Ureter (tissue), 1 donor: ENCODE data around the gene TPK1. TPM values are rescaled to one million over a fixed set of nuclear protein-coding genes. Genes with fewer than 3 reads are reported as not detected.
"Not testable (repeated sequence)": the region's sequence is repeated elsewhere in the genome, so short reads cannot be mapped to it uniquely, and the experiment has no call there.

Experiments used
- DNase-seq: peaks from one replicate; pipeline ENCODE4 v3.0.0-alpha.2; 2020; ENCODE audit warnings: low spot score
- total RNA-seq: library from RNA; stranded (reverse); gene quantifications from one replicate; pipeline ENCODE4 v1.2.4, GENCODE V29; 2023
- donor health status: DM: yes; HTN: yes; CAD: no.

Gene TPK1
- total RNA-seq, 1 donor from 2014 or later: 12.7 TPM

DNA sequence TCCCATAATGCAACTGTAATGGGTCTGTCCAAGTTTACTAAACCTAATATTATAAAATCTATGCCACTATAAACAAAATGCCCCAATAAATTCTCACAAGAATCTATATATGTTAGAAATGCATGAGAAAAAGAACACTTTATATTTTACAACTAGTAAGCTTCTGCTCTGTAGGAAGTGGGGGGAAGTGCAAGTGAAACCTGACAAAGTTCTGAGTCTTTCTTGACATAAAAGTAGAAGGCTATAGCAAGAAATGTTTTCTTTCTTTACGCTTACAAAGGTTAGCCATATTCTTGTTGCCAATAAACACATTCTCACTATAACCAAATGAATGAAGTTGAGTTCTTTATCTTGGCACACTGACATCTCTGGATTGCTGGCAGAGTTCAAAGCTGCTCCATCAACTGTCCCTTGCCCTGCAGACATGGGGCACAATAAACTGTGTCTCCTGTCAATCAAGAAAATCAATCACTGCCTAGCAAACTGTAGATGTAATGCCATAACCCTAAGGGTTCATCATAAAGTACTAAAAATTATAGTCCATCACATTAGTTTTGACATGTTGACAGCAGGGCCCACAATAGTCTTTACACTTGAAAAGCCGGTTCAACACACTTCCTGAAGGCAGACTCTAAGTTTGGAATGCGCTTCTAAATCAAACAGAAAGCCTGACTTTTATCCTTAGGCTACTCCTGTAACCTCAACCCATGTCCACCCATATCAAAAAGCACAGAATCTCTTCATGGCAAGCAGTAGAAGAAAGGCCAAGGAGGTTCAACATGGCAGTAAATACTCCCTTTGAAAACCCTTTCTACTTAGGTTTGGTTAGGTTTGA, 58.6 kb downstream of the TPK1 start:
- no peak for DNase-seq

DNA sequence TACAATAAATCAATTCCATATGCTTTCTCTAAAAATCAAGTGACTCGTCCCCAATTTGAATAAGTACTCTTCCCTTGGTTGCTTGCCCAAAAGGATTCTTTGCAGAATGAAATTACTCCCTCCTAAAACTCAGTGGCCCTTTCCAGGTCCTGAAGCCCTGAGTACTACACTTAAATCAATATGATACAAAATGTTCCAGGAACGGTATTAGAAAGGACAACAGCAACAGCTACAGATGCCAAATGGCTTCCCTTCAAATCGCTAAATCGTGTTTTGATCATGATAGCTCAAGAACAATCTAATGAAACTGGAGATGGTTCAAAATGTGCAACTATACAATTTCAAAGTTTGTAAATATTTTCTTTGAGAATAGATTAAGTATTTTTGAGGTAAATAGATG, 59.4 kb downstream of the TPK1 start:
- DNase-seq: no peak

DNA sequence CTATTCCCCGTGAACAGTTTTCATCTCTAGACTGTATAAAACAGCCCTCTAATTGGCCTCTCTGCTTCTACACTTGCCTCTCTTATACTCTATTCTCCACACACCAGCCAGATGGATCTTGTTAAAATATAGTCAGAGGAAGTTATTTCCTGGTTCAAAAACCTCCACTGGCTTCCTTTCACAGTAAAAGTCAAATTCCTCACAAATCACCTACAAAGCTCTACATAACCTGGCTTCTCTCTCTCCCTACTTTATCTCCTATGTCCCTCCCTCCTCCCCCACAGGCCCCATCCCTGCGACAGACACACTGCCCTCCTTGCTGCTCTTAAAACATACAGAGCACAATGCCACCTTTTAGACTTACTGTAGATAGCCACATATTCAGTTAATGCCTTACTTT, 60.1 kb downstream of the TPK1 start:
- DNase-seq: no peak

DNA sequence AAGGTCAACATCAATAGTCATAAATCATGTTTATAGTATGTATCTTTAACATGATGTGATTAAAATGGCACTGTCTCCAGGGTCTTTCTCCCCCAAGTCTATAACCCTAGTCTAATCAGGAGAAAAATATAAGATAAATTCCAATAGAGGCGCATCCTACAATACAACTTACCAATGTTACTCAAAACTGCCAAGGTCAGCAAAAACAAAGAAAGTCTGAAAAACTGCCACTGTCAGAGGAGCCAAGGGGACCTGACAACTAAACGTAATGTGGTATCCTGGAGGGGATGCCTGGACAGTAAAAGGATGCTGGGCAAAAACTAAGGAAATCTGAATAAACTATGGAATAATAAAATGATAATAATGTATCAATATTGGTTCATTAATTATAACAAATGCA, 63.9 kb downstream of the TPK1 start:
- no peak for DNase-seq

DNA sequence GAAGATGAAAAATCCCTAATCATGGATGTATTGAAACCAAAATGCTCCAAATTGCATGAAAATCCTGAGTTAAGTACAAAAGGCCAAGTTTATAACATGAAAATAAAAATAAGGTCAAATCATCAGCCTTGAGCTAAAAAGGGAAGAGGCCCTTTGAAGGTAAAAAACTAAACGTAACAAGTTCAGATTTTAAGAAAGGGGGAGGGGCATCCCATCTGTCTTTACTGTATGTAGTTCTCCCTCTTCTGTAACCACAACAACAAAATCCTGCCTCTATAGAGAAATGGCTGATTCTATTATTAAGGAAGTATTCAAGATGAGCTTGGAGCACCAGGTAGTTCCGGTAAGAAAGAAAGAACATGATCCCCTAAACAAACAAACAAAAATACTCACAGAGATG, 64.7 kb downstream of the TPK1 start:
- DNase-seq: no peak

DNA sequence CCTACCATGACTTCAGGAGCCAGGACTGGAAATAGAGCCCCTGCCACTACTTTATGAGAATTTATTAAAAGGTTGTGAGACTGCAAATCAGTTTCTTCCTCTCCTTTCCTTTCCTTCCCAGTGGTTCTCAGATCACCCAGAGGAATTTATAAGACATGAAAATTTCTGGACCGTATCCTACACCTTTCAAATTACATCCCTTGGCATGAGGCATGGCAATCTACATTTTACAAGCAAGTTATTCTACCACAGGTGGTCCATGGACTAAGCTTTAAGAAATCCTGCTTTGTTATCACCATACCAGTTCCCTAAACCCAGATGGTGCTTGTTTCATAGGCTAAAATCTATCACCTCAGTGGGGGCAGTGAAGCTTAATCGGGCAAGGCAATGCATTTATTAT, 66.5 kb downstream of the TPK1 start:
- DNase-seq: no peak

DNA sequence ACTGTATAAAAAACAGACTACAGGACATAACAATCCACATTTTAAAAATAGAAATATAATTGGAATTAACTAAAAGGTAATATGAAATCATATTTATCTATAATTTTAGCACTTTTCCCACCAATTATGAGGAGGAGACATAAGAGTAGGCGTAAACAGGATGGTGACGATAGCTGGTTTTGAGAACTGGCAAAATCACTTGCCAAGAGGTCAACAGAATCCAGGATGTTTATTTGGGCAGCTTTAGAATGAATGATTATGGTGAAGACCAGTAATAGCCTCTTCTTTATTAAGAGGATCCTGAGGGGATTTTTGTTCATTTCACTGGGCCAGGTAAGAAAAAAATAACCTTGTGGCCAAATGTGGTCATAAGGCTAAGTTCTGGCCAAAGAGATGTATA, 67.2 kb downstream of the TPK1 start:
- no peak for DNase-seq

DNA sequence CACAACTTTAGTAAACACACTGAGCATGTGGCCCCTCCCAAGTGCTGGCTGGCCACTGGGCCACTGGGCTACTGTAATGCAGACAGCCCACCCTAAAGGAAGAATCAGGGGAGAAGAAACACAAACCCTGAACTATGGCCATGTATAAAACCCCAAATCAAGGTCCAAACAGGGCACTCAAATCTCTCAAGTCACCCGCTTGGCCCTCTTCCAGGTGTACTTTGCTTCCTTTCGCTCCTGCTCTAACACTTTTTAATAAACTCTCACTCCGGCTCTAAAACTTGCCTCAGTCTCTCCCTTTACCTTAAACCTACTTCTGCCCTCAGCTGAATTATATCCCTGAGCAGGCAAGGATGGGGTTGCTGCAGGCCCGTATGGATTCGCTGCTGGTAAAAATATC, 72.6 kb downstream of the TPK1 start:
- no peak for DNase-seq

DNA sequence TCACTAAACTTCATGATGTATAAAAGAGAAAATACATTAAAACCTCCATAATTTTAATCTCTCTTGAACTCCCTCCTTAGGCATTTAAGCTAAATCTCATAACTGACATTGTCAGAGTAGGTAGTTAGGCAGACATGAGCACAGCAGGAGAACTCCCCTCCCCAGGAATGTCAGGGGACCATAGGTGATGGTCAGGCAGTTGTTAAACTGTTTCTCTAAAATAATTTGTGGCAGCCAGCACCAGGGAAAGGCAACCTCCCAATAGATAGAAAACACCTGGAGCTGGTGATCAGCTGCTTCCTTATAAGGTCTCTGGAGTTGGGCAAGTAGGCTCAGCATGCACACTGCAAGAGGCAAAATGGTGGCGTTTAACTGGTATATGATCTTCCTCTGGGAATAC, 73.0 kb downstream of the TPK1 start:
- DNase-seq: no peak

DNA sequence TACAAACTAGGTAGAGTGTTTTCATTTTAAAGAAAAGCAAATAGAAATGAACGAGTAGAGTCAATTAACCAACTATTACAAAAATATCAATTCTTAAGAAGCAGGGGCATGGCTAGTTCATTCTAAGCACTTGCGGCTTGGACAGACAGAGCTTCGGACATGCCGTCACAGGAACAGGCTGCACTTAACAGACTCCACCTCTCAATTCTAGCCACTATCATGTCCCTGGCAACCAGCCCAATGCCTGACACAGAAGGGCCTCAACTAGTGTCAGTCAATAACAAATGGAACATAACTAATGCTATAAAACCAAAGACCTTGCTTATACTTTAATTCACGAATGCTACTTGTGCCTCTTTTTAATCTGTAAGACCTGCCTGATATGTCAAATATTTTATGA, 74.4 kb downstream of the TPK1 start:
- DNase-seq: no peak

DNA sequence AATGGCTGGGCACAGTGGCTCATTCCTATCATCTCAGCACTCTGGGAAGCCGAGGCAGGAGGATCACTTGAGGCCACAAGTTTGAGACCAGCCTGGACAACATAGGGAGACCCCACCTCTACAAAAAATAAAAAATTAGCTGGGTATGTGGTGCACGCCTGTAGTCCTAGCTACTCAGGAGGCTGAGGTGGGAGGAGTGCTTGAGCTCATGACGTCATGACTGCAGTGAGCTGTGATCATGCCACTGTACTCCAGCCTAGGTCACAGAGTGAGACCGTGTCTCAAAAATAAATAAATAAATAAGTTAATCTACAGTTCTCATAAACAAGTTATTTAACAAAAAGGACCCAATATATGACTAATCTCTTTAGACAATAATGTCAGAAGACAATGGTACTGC, 76.2 kb downstream of the TPK1 start:
- no peak for DNase-seq

DNA sequence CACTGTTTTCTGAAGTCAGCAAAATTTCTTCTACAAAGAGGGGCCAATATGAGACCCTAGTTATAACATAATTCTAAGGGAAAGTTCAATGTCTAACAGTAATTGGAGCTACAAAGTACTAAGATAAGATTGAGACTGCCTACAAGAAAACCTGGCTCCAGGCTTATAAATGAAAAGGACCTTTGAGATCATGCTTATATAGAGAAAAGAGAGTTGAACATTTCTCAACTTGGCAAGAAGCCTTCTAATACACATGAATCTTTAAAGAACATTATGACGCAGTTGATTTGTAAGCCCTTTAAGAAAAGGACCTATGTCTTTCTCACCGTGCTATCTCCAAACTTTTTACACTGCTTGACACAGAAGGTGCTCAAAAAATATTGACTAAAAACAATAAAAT, 87.9 kb downstream of the TPK1 start:
- DNase-seq: no peak

DNA sequence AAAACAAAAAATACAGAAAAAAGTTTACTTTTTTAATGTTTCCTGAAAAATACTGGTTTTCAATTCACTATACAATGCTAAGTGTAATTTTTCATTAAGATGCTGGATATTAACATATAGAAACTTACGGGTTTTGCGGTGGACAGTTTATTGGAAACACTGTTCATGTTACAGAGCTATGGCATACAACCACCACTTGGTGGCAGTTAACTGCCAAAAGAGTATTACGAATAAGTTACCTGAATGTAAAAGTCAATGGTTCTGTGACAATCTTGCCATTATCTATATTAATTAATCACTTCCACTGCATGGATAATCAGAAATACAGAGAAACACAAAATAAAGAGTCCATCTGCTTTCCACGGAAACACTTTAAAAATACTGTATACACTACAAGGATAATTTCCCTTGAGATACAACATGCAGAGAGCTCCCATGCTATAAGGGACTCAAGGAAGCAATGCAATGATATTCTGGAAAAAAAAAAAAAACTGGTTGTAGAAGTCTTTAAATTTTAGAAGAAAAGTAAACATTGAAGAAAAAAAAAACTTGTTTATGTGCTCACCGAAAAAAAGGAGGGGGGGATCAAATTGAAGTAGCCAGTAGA, 97.0 kb downstream of the TPK1 start:
- DNase-seq: no peak

DNA sequence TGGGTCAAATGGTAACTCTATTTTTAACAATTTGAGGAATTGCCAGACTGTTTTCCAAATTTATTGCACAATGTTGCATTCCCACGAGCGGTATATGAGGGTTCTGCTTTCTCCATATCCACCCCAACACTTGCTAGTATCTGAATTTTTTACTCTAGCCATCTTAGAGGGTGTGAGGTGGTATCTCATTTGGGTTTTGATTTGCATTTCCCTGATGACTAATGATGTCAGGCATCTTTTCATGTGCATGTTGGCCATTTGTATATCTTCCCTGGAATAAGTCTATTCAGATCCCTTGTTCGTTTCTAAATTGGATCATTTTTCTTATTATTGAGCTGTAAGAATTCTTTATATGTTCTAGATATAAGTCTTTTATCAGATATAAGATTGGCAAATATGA, 97.7 kb downstream of the TPK1 start:
- no peak for DNase-seq

DNA sequence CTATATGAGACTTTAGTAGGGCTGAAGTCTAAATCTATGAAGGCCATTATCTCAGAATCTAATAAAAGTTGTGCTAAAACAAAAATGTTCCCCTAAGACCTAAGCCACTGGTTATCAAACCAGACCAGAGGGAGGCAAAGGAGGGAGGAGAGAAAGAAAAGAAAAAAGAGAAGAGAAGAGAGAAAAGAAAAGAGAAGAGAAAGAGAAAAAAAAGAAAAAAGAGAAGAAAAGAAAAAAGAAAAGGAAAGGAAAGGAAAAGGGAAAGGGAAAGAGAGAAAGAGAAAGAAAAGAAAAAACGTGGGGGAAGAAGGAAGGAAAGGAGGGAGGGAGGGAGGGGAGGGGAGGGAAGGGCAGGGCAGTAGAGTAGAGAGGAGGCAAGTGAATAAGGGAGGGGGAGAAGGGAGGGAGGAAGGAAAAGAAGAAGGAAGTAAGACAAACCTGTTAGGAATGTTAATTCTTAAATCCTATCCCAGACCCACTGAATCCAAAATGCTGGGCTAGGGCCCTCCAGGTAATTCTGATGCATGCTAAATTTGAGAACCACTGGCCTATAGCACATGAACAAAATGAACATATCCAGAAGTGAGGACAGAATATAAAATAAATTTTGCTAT, 98.9 kb downstream of the TPK1 start:
- DNase-seq: no peak

DNA sequence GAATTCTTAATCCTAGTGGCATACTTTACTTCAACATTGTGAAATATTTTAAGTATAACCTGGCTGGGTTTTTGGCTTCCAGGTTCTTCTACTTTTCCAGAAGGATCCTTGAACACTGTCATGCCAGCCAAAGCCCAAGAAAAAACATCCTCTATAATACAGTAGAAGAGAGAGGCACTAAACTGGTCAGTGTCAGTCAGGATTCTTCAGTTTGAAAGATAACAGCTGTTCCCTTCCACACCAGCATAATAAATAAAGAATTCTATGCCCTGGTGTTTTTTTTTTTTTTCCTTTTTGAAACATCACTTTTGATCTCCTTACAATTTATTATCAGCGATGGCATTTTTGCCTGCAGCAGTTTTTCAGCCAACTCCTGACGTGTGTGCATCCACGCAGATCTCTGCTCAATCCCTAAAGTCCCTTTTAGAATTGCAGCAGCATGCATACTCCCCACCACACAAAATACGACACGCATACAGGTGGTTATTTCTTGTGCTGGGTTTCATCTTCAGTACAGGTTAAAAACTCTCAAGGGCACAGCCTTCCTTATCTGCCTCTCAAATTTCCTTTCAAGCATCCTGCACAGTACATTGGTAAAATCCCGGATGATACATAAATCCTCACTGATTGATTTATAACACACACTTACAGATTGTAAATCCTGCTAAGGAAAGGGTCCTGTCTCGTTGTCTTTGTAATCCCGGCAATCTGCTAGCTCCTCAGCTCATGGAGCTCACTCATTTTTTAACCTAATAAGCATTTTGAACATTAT, 100.2 kb downstream of the TPK1 start:
- no peak for DNase-seq

DNA sequence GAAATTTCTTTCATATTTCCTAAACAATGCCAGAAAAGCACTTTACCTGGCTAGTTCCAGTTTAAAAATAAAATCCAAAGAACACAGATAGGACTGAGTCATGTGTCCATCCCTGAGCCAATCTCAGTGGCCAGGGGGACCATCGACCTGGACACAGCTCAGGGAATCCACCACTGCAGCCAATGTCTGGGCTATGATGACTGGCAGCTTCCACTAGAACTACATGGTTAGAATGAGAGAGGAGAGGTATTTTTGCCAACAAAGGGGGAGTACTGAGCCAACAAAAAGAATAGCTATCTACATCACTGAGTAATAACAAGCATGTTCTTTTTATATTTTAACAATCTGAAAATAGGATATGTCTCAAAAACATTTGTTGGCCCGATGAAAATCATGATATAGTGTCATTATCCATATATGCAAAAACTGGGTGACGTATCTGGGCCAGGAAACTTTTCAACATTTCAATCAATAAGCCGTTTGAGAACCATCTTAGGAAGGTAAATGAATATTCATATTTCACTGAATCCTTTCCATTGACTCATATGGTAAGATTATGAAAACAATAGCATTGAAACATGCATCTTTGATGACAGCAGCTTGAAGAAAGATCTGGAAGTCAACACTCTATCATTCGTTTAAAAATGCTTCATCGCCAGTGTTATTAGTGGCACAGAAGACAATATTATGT, 104.0 kb downstream of the TPK1 start:
- no peak for DNase-seq

DNA sequence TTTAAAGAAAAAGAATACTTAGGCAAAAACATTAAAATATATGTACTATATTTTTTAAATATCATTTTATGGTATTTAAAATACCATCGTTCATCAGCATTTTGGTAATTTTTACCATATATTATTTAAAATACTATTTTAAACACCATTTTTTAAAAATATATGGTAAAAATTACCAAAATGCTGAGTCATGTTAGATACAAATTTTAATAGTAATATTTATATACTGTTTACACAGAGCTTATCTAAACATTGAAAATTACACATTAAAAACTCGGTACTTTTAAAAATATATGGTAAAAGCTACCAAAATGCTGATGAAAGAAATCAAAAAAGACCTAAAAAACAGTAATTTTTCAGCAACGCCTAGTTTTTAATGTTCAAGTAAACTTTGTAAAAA, 105.6 kb downstream of the TPK1 start:
- no peak for DNase-seq

DNA sequence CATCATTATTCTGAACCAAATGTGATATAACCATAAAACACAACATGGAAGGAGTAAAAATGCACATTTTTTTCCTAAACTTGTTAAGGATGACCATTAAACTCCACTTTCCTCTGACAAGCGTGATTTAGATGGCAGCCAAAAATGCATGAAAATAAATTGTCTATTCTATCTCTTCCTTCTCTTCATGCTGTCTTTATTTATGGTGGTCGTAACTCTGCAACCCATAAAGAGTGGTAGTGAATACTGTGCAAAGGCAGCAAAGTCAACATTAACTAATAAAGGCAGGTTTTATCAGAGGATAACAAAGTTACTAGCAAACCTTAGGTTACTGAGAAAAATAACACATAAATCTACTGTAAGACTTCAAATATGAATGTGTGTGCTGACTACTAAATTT, 106.6 kb downstream of the TPK1 start:
- DNase-seq: no peak

DNA sequence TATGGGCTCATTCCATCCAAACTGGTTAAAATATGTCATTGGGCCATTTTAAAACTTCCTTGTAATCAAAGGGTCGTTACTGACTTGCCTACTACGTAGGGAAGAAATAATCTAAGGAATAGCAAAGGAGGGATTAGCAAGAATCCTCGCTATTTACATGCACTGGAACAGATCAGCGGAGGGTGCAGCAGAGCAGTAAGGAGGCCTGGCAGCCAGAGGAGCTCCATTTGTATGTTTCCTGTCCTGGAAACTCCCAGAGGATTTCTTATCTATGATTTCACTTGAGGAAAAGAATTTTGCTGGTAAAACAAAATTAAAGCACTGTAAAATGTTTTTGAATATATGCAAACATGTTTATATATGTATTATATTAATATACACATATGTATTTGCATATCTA, 107.3 kb downstream of the TPK1 start:
- DNase-seq: no peak

DNA sequence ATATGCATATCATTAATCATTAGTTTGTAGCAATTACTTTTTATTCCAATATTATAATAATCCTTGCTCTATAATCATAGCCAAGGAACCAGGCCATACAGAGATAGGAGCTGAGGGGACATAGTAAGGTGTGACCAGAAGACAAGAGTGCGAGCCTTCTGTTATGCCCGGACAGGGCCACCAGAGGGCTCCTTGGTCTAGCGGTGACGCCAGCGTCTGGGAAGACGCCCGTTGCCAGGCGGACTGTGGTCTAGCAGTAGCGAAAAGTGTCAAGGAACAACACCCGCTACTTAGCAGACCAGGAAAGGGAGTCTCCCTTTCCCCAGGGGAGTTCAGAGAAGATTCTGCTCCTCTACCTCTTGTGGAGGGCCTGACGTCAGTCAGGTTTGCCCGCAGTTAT, 109.0 kb downstream of the TPK1 start:
- DNase-seq: not testable (repeated sequence)

DNA sequence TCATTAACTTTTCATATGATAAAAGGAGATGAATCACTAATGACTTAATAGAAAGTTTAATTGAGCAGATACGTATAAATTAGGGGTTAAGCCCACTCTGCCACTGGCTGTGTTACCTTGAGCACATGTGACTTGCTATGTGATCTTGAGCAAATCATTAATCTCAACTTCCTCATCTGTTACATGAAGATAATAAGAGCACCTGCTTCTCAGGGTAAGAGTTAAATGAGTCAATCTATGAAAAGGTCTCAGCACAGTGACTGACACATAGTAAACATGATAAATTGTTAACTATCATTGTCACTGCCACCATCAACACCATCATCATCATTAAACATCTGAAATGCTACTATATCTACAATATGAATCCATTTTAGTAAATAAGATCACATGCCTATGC, 110.8 kb downstream of the TPK1 start:
- DNase-seq: no peak
